Astrocyte (in vitro differentiated cells and primary cell): ENCODE measurements around the gene TMEM258. TPM values are rescaled to one million over a fixed set of nuclear protein-coding genes. Genes with fewer than 3 reads are reported as not detected.

Source experiments
- DNase-seq: peaks from one replicate; pipeline ENCODE4 v3.0.0-alpha.2; 2010; ENCODE audit warnings: low read depth
- FAIRE-seq: peaks from 2 replicates; lab custom pipeline; 2011; peaks lifted over from hg19 to GRCh38; lab: Jason Lieb, UNC
- H2AFZ ChIP-seq: 2 replicates; pipeline ENCODE4 v1.6.0; 2012; ENCODE audit warnings: low read depth, low read length, inconsistent platforms
- H3K27ac ChIP-seq: 2 replicates; pipeline ENCODE4 v1.5.1; 2011; ENCODE audit warnings: low read depth, low read length, inconsistent platforms
- H3K27me3 ChIP-seq: 2 replicates; pipeline ENCODE4 v1.6.0; 2011; ENCODE audit warnings: low read length, inconsistent platforms; ENCODE audit not compliant: insufficient read depth
- H3K36me3 ChIP-seq: 2 replicates; pipeline ENCODE4 v1.5.1; 2011; ENCODE audit warnings: low read length, inconsistent platforms; ENCODE audit not compliant: insufficient read depth
- H3K4me1 ChIP-seq: 2 replicates; pipeline ENCODE4 v1.5.1; 2011; ENCODE audit warnings: low read length, inconsistent platforms; ENCODE audit not compliant: insufficient read depth
- H3K4me2 ChIP-seq: 2 replicates; pipeline ENCODE4 v1.6.0; 2012; ENCODE audit warnings: low read length, inconsistent platforms
- H3K4me3 ChIP-seq: 2 replicates; pipeline ENCODE4 v1.5.1; 2011; ENCODE audit warnings: low read depth, mild to moderate bottlenecking, low read length, inconsistent platforms; ENCODE audit not compliant: insufficient read depth
- H3K79me2 ChIP-seq: 2 replicates; pipeline ENCODE4 v1.6.0; 2012; ENCODE audit warnings: mild to moderate bottlenecking, low read length, inconsistent platforms; ENCODE audit not compliant: insufficient read depth
- H3K9ac ChIP-seq: 2 replicates; pipeline ENCODE4 v1.6.0; 2012; ENCODE audit warnings: mild to moderate bottlenecking, low read length, inconsistent platforms
- H3K9me3 ChIP-seq: 2 replicates; pipeline ENCODE4 v1.5.1; 2012; ENCODE audit warnings: low read depth, mild to moderate bottlenecking, low read length, inconsistent platforms; ENCODE audit not compliant: insufficient read depth
- H4K20me1 ChIP-seq: 2 replicates; pipeline ENCODE4 v1.6.0; 2012; ENCODE audit warnings: low read length, inconsistent platforms; ENCODE audit not compliant: insufficient read depth
- H3K27ac Mint-ChIP-seq: one replicate; pipeline ENCODE4 v1.8.0; 2021; ENCODE audit warnings: mild to moderate bottlenecking, mixed read lengths; ENCODE audit not compliant: unreplicated experiment
- H3K27me3 Mint-ChIP-seq: one replicate; pipeline ENCODE4 v1.8.0; 2021; ENCODE audit warnings: low read depth, mixed read lengths; ENCODE audit not compliant: unreplicated experiment
- H3K36me3 Mint-ChIP-seq: one replicate; pipeline ENCODE4 v1.8.0; 2021; ENCODE audit warnings: low read depth, mixed read lengths; ENCODE audit not compliant: unreplicated experiment
- H3K4me1 Mint-ChIP-seq: one replicate; pipeline ENCODE4 v1.8.0; 2021; ENCODE audit warnings: low read depth, mixed read lengths; ENCODE audit not compliant: unreplicated experiment
- H3K4me3 Mint-ChIP-seq: one replicate; pipeline ENCODE4 v1.8.0; 2021; ENCODE audit warnings: mild to moderate bottlenecking, moderate library complexity, mixed read lengths; ENCODE audit not compliant: unreplicated experiment
- H3K9me3 Mint-ChIP-seq: one replicate; pipeline ENCODE4 v1.8.0; 2021; ENCODE audit warnings: mild to moderate bottlenecking, mixed read lengths; ENCODE audit not compliant: unreplicated experiment
- CTCF ChIP-seq: IDR thresholded peaks from 2 replicates; pipeline ENCODE4 v1.5.1; 2011; ENCODE audit warnings: low read depth, mild to moderate bottlenecking, inconsistent platforms, low read length, moderate library complexity; ENCODE audit not compliant: insufficient read depth
- EZH2 ChIP-seq: IDR thresholded peaks from 2 replicates; pipeline ENCODE4 v1.6.1; 2012; ENCODE audit warnings: mild to moderate bottlenecking, low read length, inconsistent platforms; ENCODE audit not compliant: insufficient read depth
- total RNA-seq: library from RNA; stranded (reverse); gene quantifications from 2 replicates; pipeline ENCODE4 v1.2.1, GENCODE V29; 2021

TMEM258 gene
- total RNA-seq, 1 donor from 2014 or later: 98.6 TPM

DNA sequence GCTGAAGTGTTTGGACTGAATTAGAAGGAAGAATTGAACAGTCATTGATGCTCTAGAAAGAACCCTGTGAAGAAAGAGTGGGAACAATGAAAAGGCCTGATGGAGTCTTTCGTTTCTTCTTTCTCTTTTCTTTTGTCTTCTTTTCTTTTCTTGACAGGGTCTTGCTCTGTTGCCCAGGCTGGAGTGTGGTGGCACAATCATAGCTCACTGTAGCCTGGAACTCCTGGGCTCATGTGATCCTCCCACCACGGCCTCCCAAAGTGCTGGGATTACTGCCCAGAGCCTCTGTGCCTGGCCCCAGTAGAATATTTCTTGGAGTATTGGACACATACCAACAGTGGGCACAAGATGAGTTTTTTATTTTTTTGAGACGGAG, 1.4 kb upstream of the TMEM258 start:
- peak overlapping the region; percentile 94 for H3K4me3 Mint-ChIP-seq
- H3K36me3 Mint-ChIP-seq: peaks cover 6% of the 10 kb centered on the region
- TF ChIP-seq EZH2 (no peak), CTCF (no peak)
- peak overlapping the region; percentile 99 for H3K9ac ChIP-seq
- no peaks in the 10 kb centered on the region for H3K27me3 Mint-ChIP-seq
- H3K4me1 ChIP-seq: peaks cover 6% of the 10 kb centered on the region
- H3K79me2 ChIP-seq: peaks cover 91% of the 10 kb centered on the region
- H3K27ac ChIP-seq: peak overlapping the region; percentile 100
- peak overlapping the region; percentile 94 for H3K4me2 ChIP-seq
- peak overlapping the region; percentile 92 for H3K27ac Mint-ChIP-seq
- no peaks in the 10 kb centered on the region for H3K9me3 Mint-ChIP-seq
- peaks cover 8% of the 10 kb centered on the region for H3K4me1 Mint-ChIP-seq
- H3K4me3 ChIP-seq: peak overlapping the region; percentile 88
- DNase-seq (no peak), FAIRE-seq (no peak)
- no peak overlapping the region for H2AFZ ChIP-seq
- no peaks in the 10 kb centered on the region for H3K27me3 ChIP-seq
- H4K20me1 ChIP-seq: peaks cover 4% of the 10 kb centered on the region
- no peaks in the 10 kb centered on the region for H3K9me3 ChIP-seq
- peaks cover 14% of the 10 kb centered on the region for H3K36me3 ChIP-seq

DNA sequence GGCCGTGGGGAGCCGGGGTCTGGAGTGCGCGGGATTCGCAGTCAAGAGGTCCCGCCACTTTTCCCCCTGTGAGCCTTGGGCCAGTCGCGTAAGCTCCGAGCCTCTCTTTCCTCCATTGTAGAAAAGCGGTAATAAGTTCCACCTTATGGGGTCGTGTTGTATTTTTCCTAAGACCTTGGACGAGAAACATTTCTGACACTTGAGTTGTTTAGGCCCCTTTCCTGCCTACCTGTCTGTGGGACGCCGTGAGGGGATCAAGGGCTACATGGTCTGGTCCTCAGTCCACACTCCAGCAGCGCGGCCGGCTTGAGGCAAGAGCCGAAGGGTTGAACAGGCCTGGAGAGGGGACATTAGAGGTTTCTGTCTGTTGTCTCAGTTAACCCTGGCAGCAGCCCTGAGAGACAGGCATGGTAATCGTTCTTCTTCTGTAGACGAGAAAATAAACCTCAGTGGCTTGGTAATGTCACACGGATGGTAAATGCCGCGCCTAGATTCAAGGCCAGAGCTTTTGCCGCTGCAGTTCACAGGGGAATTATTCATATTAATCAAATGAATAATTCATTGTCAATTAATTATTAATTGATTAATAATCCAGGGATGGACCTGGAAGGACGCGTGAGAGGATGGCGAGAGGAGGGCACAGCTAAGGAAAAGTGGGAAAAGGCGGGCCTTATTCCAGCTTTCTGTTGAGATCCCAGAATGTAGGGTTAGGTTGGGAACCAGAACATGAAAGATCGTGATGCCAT, 857 bp upstream of the TMEM258 start:
- H4K20me1 ChIP-seq: peaks cover 4% of the 10 kb centered on the region
- TF ChIP-seq CTCF (no peak), EZH2 (no peak)
- H3K4me1 ChIP-seq: peaks cover 6% of the 10 kb centered on the region
- no peaks in the 10 kb centered on the region for H3K9me3 Mint-ChIP-seq
- H3K4me3 ChIP-seq: peak overlapping the region; percentile 88
- H3K4me1 Mint-ChIP-seq: peaks cover 8% of the 10 kb centered on the region
- H3K27ac ChIP-seq: peak overlapping the region; percentile 100
- peaks cover 18% of the 10 kb centered on the region for H3K36me3 ChIP-seq
- DNase-seq (no peak), FAIRE-seq (no peak)
- no peaks in the 10 kb centered on the region for H3K27me3 ChIP-seq
- peak overlapping the region; percentile 94 for H3K4me3 Mint-ChIP-seq
- H3K36me3 Mint-ChIP-seq: peaks cover 10% of the 10 kb centered on the region
- no peaks in the 10 kb centered on the region for H3K27me3 Mint-ChIP-seq
- H3K9me3 ChIP-seq: no peaks in the 10 kb centered on the region
- H3K27ac Mint-ChIP-seq: peak overlapping the region; percentile 92
- H2AFZ ChIP-seq: peak overlapping the region; percentile 96
- H3K9ac ChIP-seq: peak overlapping the region; percentile 99
- H3K79me2 ChIP-seq: peaks cover 87% of the 10 kb centered on the region
- peak overlapping the region; percentile 94 for H3K4me2 ChIP-seq

- H3K9ac ChIP-seq: peak overlapping the region; percentile 99
- Mint-ChIP-seq H3K27me3 (no peaks in the 10 kb centered on the region), H3K36me3 (peaks cover 13% of the 10 kb centered on the region), H3K4me1 (peaks cover 8% of the 10 kb centered on the region), H3K27ac (peak overlapping the region; percentile 99), H3K9me3 (no peaks in the 10 kb centered on the region), H3K4me3 (peak overlapping the region; percentile 94)
- peak overlapping the region; percentile 96 for H2AFZ ChIP-seq
- H3K27me3 ChIP-seq: no peaks in the 10 kb centered on the region
- DNase-seq (peak; percentile 86), FAIRE-seq (no peak)
- TF ChIP-seq CTCF (no peak), EZH2 (no peak)
- peak overlapping the region; percentile 94 for H3K4me2 ChIP-seq
- peak overlapping the region; percentile 88 for H3K4me3 ChIP-seq
- H3K9me3 ChIP-seq: no peaks in the 10 kb centered on the region
- H3K36me3 ChIP-seq: peaks cover 18% of the 10 kb centered on the region
- H3K79me2 ChIP-seq: peaks cover 74% of the 10 kb centered on the region
- H3K27ac ChIP-seq: peak overlapping the region; percentile 100
- H3K4me1 ChIP-seq: peaks cover 6% of the 10 kb centered on the region
- peaks cover 17% of the 10 kb centered on the region for H4K20me1 ChIP-seq
These were observed 576 bp downstream of the TMEM258 start for GRCh38 chr11:61791737-61792309.
